Keratinocyte (primary cell): ENCODE data around the gene KIF5B.

Source experiments
- CTCF ChIP-seq, 3 experiments: IDR thresholded peaks in 1 of 3; conservative IDR thresholded peaks in 1 of 3; optimal IDR thresholded peaks in 1 of 3; 2 replicates in 2 of 3; 3 replicates in 1 of 3; pipeline versions ENCODE3 to v1.5.1; 2011; ENCODE audit warnings: low read length in 3 of 3, mild to moderate bottlenecking in 3 of 3, moderate library complexity in 2 of 3, control low read depth in 1 of 3, inconsistent platforms in 1 of 3; ENCODE audit not compliant: insufficient read depth in 2 of 3; ENCODE audit errors: extremely low read depth in 1 of 3
- EZH2 ChIP-seq: IDR thresholded peaks from one replicate; pipeline ENCODE4 v1.6.1; 2012; ENCODE audit warnings: inconsistent platforms, mild to moderate bottlenecking, low read length, moderate library complexity

DNA sequence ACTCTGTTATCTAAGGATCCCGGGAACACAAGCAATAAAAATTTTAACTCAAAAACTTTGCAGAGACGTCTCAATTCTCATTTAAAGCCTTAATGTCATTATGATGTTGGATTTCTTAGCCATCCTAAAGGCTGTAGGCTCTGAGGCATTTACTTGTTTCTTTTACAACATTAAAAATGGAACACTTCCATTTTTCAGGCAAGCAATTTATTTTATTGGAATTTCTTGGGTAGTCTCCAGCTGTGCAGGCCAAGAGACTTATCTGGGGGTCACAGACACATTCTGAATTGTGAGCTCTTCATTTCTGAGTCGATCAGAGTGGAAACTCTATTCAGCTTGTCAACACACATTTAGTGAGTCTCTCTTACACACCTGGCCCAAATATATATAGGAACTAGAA is 48.0 kb upstream of the KIF5B start:
- TF ChIP-seq CTCF (optimal IDR thresholded peaks at IDR 0.05 in 1 of 3, IDR thresholded peaks at IDR 0.05 in 1 of 3, conservative IDR thresholded peaks at IDR 0.05 in 1 of 3; ENCODE audit: extremely low read depth in 1 of 3, insufficient read depth in 2 of 3, low read length in 3 of 3) (no peak), EZH2 (no peak)
